HG02938 (cell line): ENCODE data around the gene TPRX1.
"Not testable (repeated sequence)": the region's sequence is repeated elsewhere in the genome, so short reads cannot be mapped to it uniquely, and the experiment has no call there.

Experiments
- ATAC-seq: cut with Tn5 transposase; IDR thresholded peaks from one replicate; pipeline ENCODE4 v1.9.1; 2021; ENCODE audit warnings: mild to moderate bottlenecking, moderate library complexity; ENCODE audit not compliant: unreplicated experiment

The TPRX1 gene, protein sequence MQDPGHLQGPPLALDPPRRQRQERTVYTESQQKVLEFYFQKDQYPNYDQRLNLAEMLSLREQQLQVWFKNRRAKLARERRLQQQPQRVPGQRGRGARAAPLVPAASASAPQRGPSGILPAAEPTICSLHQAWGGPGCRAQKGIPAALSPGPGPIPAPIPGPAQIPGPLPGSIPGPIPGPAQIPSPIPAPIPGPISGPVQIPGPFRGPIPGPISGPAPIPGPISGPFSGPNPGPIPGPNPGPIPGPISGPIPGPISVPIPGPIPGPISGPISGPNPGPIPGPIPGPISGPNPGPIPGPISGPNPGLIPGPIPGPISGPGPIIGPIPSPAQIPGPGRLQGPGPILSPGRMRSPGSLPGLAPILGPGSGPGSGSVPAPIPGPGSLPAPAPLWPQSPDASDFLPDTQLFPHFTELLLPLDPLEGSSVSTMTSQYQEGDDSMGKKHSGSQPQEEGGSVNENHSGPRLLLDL

DNA sequence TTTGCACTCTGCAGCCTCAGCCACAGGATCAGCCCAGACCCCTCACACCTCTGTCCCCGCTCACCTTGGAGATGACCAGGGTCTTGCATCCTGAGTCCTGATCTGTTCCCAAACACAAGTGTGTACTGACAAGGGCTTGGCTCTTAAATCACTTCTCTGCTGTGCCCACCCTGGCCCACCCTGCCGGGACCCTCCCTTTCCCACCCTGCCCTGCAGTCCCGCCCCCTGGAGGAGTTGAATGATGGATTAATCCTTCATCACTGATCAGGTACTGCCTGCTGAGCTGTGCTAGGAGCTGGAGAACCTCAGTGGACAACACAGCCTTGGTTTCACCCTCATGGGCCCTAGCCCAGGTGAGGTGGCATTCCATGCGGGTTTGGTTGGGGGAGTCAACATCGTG lies at the start of gene TPRX1:
TSS of gene TPRX1 (minus strand) at position 101 of the 400 bp plus-strand sequence. CDS start at position 89, 12 bp downstream.
- not testable (repeated sequence) for ATAC-seq

DNA sequence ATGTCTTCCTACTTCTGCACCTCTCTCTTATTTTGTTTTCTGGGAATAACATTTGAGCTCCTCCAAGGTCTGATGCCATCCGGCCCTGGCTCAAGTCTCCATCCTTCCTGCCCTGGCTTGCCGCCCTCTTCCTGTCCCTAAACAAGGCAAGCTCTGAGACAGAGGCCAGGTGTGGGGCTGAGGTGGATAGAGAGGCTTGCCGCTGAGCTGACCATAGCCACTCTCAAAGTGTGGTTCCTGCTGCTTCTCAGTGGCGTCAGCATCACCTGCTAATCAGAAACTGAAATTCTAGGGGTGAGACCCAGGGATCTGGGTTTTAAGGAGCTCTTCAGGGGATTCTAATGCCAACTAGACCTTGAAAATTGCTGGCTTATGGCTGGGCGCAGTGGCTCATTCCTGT lies 48.7 kb upstream of the TPRX1 start:
- ATAC-seq = no peak

DNA sequence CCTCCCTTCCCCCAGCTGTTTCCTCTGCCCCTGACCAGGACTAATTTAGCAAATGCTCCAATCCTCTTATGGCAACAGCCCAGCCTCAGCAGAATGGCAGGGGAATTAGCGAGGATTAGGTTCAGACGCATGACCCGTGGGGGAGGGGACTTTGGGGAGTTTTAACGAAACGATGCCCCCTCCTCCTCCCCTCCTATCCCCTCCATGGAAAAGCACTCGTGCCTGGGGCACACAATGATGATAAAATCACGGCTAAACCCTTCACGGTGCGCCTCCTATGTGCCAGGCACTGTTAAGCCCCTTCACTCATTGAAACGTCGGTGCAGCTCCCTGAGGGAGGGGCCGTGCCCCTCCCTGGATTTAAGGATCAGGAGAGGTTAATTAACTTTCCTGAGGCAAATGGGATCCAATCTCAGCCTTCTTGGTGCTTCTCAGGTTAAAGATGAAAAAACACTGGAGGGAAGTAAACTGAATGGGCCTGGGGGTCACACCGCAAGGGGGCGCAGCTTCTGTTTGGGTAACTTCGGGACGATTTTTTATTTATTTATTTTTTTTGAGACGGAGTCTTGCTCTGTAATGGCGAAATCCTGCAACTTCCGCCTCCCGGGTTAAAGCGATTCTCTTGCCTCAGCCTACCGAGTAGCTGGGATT lies 44.6 kb upstream of the TPRX1 start:
- ATAC-seq = no peak

DNA sequence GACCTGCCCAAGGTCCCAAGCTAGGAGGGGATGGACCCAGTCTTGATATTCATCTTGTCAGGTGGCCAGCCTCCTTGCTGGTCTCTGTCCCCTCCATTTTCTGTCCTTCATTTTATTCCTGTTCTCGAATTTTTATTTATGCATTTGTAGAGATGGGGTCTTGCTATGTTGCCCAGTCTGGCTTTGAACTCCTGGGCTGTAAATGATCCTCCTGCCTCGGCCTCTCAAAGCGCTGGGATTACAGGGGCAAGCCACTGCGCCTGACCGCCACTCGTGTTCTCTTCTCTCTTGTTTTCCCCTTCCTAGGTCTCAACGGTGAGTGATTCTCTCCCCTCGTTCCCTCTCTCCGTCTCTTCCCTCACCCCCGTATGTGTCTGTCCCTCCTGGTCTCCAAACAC lies 44.1 kb upstream of the TPRX1 start:
- no peak for ATAC-seq

DNA sequence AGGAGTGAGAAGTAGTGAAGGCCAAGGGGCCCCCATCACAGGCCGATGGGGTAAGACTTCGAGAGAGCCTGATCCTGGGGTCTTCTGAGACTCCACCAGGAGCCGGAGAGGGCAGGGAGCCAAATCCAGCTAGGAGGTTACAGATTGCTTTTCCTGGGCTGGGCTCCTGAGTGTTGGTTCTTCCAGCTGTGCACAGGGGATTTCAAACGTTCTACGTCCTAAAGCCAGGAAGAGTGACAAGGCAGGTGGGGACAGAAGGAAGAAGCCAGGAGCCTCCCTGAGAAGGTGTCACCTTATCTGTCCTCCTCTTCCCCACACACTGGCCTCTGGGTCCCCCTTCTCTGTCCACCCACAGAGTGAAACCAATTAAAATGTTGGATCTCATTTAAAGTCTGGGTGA lies 38.6 kb upstream of the TPRX1 start:
- ATAC-seq = no peak

DNA sequence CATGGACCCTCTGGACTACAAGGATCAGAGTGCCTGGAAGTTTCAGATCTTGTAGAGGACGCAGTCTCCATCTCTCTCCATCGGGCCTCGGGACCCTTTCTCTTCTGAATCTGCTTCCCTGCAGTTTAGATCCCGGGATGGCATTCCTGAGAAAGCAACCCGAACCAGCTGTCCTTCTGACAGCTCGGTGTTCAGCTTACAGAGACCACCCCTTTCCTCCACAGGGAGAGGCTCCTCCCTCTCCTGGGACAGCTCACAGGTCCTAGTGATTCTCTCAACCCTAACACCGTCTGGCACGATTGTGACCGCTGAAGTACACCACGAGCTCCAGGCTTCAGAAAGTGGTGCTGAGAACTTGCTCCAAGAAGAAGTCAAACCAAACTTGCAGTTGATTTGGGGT lies 35.6 kb upstream of the TPRX1 start:
- no peak for ATAC-seq

DNA sequence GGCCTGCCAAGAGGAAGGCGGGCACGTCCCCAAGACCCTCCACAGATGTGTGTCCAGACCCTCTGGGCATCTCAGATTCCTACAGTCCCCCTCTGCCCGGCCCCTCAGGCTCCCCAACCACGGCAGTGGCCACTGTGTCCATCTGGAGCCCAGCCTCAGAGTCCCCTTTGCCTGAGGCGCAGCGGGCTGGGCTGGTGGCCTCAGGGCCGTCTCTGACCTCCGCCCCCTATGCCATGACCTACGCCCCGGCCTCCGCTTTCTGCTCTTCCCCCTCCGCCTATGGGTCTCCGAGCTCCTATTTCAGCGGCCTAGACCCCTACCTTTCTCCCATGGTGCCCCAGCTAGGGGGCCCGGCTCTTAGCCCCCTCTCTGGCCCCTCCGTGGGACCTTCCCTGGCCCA lies 35.1 kb upstream of the TPRX1 start:
- ATAC-seq = no peak

DNA sequence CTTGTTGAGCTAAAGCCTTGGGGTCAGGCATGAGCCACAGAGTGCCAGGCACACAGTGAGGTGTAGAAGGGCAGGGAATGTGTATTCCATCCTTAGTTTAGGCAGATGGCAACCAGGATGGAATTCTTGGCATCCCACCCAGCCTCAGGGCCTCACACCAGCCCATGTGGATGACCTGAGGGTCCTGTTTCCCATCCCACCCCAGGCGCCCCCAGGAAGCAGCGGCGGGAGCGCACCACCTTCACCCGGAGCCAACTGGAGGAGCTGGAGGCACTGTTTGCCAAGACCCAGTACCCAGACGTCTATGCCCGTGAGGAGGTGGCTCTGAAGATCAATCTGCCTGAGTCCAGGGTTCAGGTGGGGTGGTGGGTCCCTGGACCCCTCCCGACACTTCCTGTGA lies 31.7 kb upstream of the TPRX1 start:
- ATAC-seq = no peak

DNA sequence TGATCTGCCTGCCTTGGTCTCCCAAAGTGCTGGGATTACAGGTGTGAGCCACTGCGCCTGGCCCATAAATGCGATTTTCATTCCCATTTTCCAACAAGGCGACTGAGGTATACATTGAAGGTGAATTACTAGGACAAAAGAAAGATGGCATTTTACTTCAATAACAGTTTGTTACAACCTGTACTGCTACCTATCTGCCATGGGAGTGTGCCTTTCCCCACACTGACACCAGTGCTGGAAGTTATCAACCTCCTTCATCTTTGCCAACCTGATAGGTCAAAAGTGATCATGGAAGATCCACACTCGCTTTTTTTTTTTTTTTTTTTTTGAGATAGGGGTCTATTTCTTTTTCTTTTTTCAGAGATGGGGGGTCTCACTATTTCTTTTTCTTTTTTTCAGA lies 28.4 kb upstream of the TPRX1 start:
- no peak for ATAC-seq

DNA sequence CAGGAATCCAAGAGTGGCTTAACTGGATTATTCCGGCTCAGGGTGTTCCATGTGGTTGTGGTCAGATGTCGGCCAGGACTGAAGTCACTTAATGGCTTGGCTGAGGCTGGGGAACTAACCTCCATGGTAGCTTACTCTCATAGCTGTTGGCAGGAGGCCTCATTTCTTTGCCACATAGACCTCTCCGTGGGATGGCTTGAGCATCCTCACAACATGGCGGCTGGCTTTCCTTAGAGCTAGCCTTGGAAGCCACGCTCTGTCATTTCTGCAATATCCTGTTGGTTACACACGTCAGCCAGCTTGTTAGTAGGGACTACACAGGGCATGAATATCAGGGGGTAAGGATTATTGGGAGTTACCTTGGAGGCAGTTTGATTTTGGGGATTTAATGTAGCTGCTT lies 22.4 kb upstream of the TPRX1 start:
- no peak for ATAC-seq

DNA sequence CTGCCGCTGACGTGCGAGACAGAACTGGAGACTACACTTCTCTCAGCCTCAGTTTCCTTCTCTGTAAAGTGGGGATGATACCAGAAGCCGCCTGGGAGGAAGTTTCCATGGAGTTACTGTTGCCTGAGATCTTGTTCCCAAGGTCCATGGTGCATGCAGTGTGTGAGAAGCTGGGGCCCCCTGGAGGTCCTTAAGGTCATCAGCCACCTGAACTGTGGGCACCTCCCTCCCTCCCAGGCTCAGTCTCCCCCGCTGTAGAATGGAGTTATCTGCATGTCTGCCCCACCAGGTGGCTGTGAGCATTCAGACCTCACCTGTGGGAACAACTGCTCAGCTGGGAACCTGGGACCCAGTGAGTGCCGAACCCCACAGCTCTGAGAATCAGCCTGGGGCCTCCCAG lies 20.0 kb upstream of the TPRX1 start:
- no peak for ATAC-seq

DNA sequence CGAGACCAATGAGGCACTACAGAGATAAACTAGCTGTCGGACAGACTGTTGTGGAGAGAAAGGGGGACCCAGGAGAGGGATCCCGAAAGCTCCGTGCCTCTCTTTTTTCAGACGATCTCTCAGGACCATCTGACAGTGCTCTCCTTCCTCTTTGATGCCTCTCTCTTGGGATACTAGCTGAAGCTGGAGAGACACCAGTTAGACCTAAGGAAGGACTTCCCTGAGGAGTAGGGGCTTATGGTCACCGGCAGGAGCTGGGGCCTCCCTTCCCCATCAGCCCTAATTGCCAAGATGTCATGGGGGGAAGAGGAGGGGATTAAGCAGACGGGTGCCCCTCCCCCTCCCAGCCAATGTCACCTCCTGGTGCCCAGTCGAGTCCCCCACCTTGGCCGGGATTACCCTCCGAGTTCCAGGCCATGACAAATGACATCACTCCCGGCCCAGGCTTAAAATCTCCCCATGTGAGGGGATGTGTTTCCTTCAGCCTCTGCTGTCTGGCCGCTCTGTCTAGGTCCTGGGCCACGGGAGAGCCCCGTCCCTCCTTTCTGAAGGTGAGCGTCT lies 17.2 kb upstream of the TPRX1 start, which contains the start of gene CRX:
TSS of gene CRX (plus strand) at position 478 of the 561 bp plus-strand sequence. CDS start 12,507 bp downstream, outside the sequence.
- no peak for ATAC-seq

DNA sequence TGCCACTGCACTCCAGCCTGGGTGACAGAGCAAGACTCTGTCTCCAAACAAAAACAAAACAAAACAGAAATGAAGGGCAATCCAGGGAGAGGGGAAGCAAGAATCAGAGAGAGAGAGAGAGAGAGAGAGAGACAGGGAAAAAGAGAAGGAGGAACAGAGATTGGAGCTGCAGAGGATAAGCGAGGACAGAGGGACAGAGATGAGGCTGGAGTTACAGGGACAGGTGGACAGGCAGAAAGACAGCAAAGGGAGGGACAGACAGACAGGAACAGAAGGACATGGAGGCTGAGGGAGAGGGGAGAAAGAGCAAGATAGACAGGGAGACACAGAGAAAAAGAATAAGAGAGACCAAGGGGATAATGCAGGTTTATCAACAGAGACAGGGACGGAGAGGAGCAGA lies 16.1 kb upstream of the TPRX1 start:
- no peak for ATAC-seq

DNA sequence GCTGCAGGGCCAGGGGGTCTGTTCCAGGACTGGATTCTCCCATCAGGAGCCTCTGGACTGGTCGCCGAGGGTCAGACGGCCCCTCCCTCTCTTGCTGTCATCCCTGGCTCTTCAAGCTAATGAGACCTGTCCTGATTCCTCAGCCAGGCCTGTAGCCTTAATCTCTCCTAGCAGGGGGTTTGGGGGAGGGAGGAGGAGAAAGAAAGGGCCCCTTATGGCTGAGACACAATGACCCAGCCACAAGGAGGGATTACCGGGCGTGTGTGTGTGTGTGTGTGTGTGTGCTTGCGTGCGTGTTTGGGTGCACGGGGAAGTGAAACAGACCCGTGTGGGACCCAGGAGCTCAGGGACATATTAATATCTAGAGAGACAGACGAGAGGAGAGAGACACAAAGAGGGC lies 15.5 kb upstream of the TPRX1 start:
- no peak for ATAC-seq

DNA sequence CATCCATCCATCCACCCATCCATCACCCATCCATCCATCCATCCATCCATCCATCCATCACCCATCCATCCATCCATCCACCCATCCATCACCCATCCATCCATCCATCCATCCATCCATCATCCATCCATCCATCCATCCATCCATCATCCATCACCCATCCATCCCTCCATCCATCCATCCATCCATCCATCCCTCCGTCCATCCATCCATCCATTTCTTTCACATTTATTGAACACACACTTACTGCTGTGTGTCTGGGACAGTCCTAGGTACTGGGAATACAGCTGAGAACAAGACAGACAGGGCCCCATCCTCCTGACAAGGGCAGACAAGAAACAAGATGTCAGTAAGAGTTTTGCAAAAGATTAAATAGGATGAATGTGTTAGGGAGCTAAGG lies 13.9 kb upstream of the TPRX1 start:
- ATAC-seq = not testable (repeated sequence)

DNA sequence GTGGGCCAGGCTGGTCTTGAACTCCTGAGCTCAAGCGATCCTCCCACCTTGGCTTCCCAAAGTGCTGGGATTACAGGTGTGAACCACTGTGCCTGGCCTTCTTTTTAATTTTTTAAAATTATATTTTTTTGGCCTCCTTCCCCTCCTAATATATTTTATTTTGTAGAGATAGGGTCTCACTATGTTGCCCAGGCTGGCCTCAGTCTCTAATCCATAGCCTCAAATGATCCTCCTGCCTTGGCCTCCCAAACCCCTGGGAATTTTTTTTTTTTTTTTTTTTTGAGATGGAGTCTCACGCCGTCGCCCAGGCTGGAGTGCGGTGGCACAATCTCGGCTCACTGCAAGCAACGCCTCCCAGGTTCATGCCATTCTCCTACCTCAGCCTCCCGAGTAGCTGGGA lies 11.9 kb upstream of the TPRX1 start:
- not testable (repeated sequence) for ATAC-seq

DNA sequence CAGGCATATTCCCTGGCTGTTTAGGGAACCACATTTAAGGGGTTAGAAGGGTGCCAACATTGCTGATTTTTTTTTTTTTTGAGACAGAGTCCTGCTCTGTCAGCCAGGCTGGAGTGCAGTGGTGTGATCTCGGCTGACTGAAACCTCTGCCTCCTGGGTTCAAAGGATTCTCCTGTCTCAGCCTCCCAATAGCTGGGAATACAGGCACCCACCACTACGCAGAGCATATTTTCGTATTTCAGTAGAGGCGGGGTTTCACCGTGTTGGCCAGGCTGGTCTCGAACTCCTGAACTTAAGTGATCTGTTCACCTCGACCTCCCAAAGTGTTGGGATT lies 9.6 kb upstream of the TPRX1 start:
- no peak for ATAC-seq

DNA sequence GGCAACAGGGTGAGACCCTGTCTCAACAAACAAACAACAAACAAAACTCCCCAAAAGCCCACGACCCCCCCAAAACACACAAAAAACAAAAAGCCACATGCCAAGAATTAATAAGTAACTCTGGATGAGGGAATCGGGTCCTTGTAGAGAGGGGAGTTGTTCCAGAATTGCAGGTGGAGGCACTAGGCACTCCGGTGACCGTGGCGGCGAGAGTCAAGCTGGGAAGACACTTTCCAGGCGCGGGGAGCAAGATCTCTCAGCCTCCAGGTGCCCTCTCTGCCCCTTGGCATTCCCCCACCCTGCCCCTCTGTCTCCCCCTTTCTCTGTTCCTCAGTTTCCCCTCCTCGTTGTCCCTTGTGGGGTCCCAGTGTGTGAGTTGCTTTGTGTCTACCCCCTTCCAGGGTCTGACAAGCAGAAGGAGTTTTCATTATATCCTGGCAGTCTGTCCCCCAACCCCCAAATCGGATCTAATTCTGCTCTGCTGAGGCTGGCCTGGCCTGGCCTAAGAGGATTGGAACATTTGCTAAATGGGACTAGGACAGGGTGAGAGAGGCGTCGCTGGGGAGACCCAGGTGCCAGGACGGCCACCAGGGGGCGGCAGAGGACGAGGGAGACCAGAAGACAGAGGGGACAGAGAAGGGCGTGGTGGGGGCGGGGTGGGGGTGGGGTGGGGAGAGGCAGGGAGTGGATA lies 9.1 kb upstream of the TPRX1 start:
- no peak for ATAC-seq

DNA sequence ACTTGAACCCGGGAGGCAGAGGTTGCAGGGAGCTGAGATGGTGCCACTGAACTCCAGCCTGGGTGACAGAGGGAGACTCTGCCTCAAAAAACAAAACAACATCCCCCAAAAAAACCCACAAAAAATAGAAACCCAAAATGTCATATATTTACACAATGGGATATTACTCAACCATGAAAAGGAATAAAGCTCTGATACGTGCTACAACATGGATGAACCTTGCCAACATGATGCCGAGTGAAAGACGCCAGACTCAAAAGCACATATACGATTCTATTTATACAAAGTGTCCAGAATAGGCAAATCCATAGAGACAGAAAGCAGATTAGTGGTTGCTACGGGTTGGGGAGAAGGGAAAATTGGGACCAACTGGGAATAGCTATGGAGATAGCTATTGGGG lies 2.1 kb upstream of the TPRX1 start:
- ATAC-seq = no peak

DNA sequence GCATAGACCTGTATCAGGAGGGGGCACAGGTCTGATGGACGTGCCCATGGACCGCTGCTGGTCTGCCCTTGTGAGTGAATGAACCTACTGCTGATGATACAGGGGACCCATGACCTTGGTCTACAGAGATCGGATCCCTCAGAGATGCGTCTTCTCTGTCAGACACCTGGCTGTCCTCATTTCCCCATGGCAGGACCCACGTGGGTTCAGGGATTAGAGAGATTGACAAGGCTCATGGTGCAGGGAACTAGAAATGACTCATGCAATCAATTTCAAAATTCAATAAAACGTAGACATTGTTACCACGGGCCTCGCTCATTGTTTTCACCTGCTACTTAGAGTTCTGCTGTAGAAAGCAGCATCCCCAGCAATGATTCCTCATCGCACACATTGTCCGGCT lies 962 bp upstream of the TPRX1 start:
- no peak for ATAC-seq

DNA sequence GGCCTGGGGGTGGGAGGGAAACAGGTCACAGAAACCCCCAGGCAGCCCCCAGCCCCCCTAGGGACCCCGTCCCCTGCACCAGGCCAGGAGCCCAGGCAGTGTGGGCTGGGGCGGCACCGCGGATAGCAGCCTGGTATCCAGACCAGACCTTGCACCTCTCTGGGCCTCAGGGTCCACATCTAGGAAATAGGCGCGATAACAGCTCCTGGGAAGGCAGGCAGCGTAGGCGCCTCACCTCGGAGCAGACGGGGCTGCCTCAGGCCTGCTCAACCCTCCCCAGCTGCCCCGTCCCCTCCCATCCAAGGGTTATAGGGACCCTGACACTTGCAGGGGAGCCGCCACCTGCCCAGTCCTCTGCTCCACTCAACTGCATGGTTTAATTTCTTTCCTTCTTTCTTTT lies 680 bp downstream of the TPRX1 start:
- ATAC-seq = not testable (repeated sequence)

DNA sequence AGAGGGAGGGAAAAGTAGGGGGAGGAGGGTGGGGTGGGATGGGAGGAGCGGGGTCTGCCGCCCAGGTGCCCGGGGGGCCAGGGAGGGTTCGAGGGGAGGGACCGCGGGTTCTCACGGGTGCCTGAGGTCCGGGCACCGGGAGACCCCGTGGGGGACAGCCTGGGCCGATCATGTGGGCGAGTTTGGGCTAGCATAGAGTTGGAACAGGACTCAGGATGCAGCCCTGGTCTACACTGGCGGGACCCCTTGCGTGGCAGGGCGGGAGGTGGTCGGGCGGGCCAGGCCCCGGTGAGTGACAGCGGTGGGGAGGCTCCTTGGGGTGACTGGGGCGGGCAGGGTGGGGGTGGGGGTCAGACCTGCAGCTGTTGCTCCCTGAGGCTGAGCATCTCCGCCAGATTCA lies 1.2 kb downstream of the TPRX1 start:
- not testable (repeated sequence) for ATAC-seq
